ENCODE measurements around the gene THRSP. TPM values are rescaled to one million over a fixed set of nuclear protein-coding genes. Genes with fewer than 3 reads are reported as not detected.
"Not testable (repeated sequence)": the region's sequence is repeated elsewhere in the genome, so short reads cannot be mapped to it uniquely, and the experiment has no call there.

The THRSP gene
- total RNA-seq, 1 experiment from 2014 or later: not detected

DNA sequence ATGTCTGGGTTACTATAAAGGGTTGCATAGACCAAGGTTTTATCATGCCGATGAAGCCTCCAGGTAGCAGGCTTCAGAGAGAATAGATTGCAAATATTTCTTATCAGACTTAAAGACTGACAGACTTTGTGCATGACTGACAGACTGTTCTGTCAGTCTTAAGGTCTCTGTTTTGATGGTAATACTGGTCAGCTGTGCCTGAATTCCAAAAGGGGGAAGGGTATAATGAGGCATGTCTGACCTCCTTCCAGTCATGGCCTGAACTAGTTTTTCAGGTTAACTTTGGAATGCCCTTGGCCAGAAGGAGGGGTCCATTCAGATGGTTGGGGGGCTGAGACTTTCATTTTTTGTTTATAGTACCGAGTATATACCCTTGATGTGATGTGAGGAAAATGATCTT lies 35.9 kb upstream of the THRSP start (continued):
- TF ChIP-seq, protein P1, sequence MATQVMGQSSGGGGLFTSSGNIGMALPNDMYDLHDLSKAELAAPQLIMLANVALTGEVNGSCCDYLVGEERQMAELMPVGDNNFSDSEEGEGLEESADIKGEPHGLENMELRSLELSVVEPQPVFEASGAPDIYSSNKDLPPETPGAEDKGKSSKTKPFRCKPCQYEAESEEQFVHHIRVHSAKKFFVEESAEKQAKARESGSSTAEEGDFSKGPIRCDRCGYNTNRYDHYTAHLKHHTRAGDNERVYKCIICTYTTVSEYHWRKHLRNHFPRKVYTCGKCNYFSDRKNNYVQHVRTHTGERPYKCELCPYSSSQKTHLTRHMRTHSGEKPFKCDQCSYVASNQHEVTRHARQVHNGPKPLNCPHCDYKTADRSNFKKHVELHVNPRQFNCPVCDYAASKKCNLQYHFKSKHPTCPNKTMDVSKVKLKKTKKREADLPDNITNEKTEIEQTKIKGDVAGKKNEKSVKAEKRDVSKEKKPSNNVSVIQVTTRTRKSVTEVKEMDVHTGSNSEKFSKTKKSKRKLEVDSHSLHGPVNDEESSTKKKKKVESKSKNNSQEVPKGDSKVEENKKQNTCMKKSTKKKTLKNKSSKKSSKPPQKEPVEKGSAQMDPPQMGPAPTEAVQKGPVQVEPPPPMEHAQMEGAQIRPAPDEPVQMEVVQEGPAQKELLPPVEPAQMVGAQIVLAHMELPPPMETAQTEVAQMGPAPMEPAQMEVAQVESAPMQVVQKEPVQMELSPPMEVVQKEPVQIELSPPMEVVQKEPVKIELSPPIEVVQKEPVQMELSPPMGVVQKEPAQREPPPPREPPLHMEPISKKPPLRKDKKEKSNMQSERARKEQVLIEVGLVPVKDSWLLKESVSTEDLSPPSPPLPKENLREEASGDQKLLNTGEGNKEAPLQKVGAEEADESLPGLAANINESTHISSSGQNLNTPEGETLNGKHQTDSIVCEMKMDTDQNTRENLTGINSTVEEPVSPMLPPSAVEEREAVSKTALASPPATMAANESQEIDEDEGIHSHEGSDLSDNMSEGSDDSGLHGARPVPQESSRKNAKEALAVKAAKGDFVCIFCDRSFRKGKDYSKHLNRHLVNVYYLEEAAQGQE (IDR thresholded peaks at IDR 0.05; ENCODE audit: low read depth): no peak
- no peak for TF ChIP-seq ZFX (IDR thresholded peaks at IDR 0.05)

DNA sequence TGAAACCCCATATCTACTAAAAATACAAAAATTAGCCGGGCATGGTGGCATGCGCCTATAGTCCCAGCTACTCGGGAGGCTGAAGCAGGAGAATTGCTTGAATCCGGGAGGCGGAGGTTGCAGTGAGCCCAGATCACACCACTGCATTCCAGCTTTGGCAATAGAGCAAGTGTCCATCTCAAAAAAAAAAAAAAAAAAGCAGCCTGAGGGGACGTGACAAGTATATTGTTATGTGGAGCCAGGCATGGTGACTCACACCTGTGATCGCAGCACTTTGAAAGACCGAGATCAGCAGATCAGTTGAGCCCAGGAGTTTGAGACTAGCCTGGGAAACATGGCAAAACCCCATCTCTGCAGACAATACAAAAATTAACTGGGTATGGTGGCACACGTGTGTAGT lies 35.2 kb upstream of the THRSP start:
- H3K9ac ChIP-seq (ENCODE audit: low read length); BruUV-seq (replicated peaks); intact Hi-C loops (cut with micrococcal nuclease); H3K9me3 ChIP-seq (ENCODE audit: control insufficient read depth in 1 of 2, insufficient read depth in 1 of 2, low read depth in 1 of 2, low read length in 2 of 2); H3K27me3 ChIP-seq (ENCODE audit: insufficient read depth, low read length); H3K36me3 ChIP-seq (ENCODE audit: control insufficient read depth in 1 of 2, insufficient read depth in 2 of 2, low read length in 2 of 2); H3K79me2 ChIP-seq (ENCODE audit: insufficient read depth, low read length); H2AFZ ChIP-seq (ENCODE audit: low read depth, low read length, poor library complexity, severe bottlenecking); H3K9me2 ChIP-seq (ENCODE audit: insufficient read depth); H4K20me1 ChIP-seq (ENCODE audit: insufficient read depth); CTCF ChIA-PET; RAD21 ChIA-PET (ENCODE audit: low non-redundant PET in 1 of 2, low total read pairs in 2 of 2, uncharacterized antibody in 2 of 2, unreplicated experiment in 2 of 2): not testable (repeated sequence)
- TF ChIP-seq CBX3 (IDR thresholded peaks at IDR 0.05; ENCODE audit: low read depth) (peak; percentile 88), JUND (IDR thresholded peaks at IDR 0.05) (peak; percentile 74), TCF7L2 (IDR thresholded peaks at IDR 0.05; ENCODE audit: borderline replicate concordance, extremely low read depth, insufficient read depth, insufficient read length) (peak; percentile 79), SP1 (IDR thresholded peaks at IDR 0.05; ENCODE audit: low read depth) (peak; percentile 64; the same call in 1 of the 2 replicates), FOSL1 (IDR thresholded peaks at IDR 0.05; ENCODE audit: low read depth) (peak; percentile 79)
- TF ChIP-seq, protein P2, sequence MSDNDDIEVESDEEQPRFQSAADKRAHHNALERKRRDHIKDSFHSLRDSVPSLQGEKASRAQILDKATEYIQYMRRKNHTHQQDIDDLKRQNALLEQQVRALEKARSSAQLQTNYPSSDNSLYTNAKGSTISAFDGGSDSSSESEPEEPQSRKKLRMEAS (IDR thresholded peaks at IDR 0.05): peak; percentile 46; the same call in 1 of the 2 replicates
- Histone ChIP-seq H3K4me2 (ENCODE audit: low read length) (peak overlapping the region; percentile 60), H3K4me3 (replicated peaks in 1 of 2; ENCODE audit: low read depth in 1 of 2, low read length in 2 of 2) (peak overlapping the region in 1 of 2 experiments; percentile 24; a peak in 2 of 4 replicates), H3K27ac (ENCODE audit: low read depth, low read length) (peak overlapping the region; percentile 4; the same call in 1 of the 2 replicates), H3K4me1 (ENCODE audit: control insufficient read depth in 1 of 2, insufficient read depth in 2 of 2, low read length in 2 of 2) (peaks cover 46 to 53% of the 10 kb centered on the region in 2 experiments)
- DNase-seq (ENCODE audit: low read depth, low spot score) (peak; percentile 78), ATAC-seq (peak; percentile 75)
- POLR2A ChIA-PET: interaction anchor here (0.9 kb wide), 1 partner anchor 8 kb away, joined by 3 read pairs; no protein-coding TSS in a partner anchor
